Measurements from ENCODE around the gene ZCCHC13.

DNA sequence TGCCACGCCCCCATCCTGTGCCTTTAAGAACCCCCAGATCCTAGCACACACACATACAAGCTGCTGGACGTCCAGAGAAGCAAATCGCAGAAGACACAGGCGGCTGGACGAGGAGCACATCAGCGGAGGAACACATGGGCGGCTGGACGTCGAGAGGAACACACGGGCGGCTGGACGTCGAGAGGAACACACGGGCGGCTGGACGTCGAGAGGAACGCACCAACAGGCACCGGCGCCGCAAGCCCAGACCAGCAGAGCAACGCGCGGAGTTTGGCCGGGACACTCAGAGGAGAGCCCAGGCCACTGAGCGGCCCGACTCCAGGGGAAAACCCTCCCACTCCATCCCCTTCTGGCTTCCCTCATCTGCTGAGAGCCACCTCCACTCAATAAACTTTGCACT is 17.2 kb downstream of the ZCCHC13 start:
- TF ChIP-seq, protein P1, sequence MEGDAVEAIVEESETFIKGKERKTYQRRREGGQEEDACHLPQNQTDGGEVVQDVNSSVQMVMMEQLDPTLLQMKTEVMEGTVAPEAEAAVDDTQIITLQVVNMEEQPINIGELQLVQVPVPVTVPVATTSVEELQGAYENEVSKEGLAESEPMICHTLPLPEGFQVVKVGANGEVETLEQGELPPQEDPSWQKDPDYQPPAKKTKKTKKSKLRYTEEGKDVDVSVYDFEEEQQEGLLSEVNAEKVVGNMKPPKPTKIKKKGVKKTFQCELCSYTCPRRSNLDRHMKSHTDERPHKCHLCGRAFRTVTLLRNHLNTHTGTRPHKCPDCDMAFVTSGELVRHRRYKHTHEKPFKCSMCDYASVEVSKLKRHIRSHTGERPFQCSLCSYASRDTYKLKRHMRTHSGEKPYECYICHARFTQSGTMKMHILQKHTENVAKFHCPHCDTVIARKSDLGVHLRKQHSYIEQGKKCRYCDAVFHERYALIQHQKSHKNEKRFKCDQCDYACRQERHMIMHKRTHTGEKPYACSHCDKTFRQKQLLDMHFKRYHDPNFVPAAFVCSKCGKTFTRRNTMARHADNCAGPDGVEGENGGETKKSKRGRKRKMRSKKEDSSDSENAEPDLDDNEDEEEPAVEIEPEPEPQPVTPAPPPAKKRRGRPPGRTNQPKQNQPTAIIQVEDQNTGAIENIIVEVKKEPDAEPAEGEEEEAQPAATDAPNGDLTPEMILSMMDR (IDR thresholded peaks at IDR 0.05) = no peak
- TF ChIP-seq POLR2A (IDR thresholded peaks at IDR 0.05) = no peak
